GM21390 (cell line): Measurements from ENCODE around the gene TMEM80.

ENCODE experiments used
- ATAC-seq: cut with Tn5 transposase; IDR thresholded peaks from one replicate; pipeline ENCODE4 v1.9.1; 2021; ENCODE audit not compliant: unreplicated experiment

Gene TMEM80

GRCh38 chr11:699116-699508 lies 3.5 kb downstream of the TMEM80 start:
- no peak for ATAC-seq

- no peak for ATAC-seq
These were observed 4.1 kb downstream of the TMEM80 start for GRCh38 chr11:699753-700152.

GRCh38 chr11:701741-702461 lies 6.3 kb downstream of the TMEM80 start:
- ATAC-seq = no peak

GRCh38 chr11:702462-703461 lies 7.1 kb downstream of the TMEM80 start:
- ATAC-seq = no peak

- no peak for ATAC-seq
These were observed 7.9 kb downstream of the TMEM80 start for GRCh38 chr11:703506-703905.

GRCh38 chr11:704228-704674 lies 8.6 kb downstream of the TMEM80 start:
- ATAC-seq = no peak

GRCh38 chr11:704781-705645 lies 9.4 kb downstream of the TMEM80 start:
- ATAC-seq = no peak

GRCh38 chr11:705646-706438 lies 10.2 kb downstream of the TMEM80 start, which contains the start of gene EPS8L2:
EPS8L2 (plus strand) TSS chr11:706231; CDS start chr11:709408, 3,177 bp downstream.
- ATAC-seq = no peak

- ATAC-seq = no peak
These were observed 10.9 kb downstream of the TMEM80 start for GRCh38 chr11:706439-706956.

- ATAC-seq = no peak
These were observed 11.6 kb downstream of the TMEM80 start for GRCh38 chr11:706957-707816.

GRCh38 chr11:707817-708420 lies 12.3 kb downstream of the TMEM80 start:
- no peak for ATAC-seq

- ATAC-seq = no peak
These were observed 12.9 kb downstream of the TMEM80 start for GRCh38 chr11:708511-708910.

GRCh38 chr11:709109-709997 lies 13.7 kb downstream of the TMEM80 start:
- no peak for ATAC-seq

GRCh38 chr11:714436-714835 lies 18.8 kb downstream of the TMEM80 start:
- no peak for ATAC-seq

- no peak for ATAC-seq
These were observed 23.8 kb downstream of the TMEM80 start for GRCh38 chr11:719214-720016.

GRCh38 chr11:720017-720641 lies 24.5 kb downstream of the TMEM80 start:
- no peak for ATAC-seq
